Vagina (tissue), 2 donors: ENCODE results near the gene DTL.

Experiments used
- POLR2AphosphoS5 ChIP-seq, 2 donors: sonication (generic); formaldehyde crosslinking; IDR thresholded peaks; one replicate each; pipeline ENCODE4 v1.9.0; 2017; ENCODE audit warnings: antibody characterized with exemption in 2 of 2, mild to moderate bottlenecking in 2 of 2, low read depth in 1 of 2; ENCODE audit not compliant: insufficient read depth in 1 of 2
- TF ChIP-seq, protein P1 (sequence below), 3 experiments: fragments of 450-650 bp in 2 of 3; fragments of 200-600 bp in 1 of 3; sonication (generic) in 1 of 3; IDR thresholded peaks; one replicate each; pipeline ENCODE4 v1.5.1; 2017 to 2019; ENCODE audit warnings: antibody characterized with exemption in 3 of 3, mild to moderate bottlenecking in 2 of 3, moderate library complexity in 2 of 3

DNA sequence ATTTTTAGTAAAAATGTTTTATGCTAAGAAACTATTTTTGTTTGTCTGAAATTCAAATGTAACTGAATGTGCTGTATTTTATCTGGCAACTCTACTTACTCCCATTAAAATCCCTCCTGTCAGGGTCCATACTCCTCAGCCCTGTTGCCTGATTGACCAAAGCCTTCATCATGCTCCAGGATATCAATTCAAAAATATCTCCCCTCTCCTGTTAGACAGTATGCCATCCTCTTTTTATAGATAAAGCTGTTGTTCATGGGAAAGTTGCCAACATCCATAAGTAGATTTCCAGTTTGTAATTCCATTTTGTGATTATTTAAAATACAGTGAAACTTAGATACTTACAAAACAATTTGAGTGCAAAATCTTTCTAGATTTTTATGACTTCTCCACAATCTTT is 65.7 kb downstream of the DTL start:
- TF ChIP-seq, protein P1, sequence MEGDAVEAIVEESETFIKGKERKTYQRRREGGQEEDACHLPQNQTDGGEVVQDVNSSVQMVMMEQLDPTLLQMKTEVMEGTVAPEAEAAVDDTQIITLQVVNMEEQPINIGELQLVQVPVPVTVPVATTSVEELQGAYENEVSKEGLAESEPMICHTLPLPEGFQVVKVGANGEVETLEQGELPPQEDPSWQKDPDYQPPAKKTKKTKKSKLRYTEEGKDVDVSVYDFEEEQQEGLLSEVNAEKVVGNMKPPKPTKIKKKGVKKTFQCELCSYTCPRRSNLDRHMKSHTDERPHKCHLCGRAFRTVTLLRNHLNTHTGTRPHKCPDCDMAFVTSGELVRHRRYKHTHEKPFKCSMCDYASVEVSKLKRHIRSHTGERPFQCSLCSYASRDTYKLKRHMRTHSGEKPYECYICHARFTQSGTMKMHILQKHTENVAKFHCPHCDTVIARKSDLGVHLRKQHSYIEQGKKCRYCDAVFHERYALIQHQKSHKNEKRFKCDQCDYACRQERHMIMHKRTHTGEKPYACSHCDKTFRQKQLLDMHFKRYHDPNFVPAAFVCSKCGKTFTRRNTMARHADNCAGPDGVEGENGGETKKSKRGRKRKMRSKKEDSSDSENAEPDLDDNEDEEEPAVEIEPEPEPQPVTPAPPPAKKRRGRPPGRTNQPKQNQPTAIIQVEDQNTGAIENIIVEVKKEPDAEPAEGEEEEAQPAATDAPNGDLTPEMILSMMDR (IDR thresholded peaks at IDR 0.05): no peak
- no peak for TF ChIP-seq POLR2AphosphoS5 (IDR thresholded peaks at IDR 0.05; ENCODE audit: insufficient read depth in 1 of 2, low read depth in 1 of 2)
